IPS-18a (cell line): ENCODE results near the gene SCN1A.
"Not testable (repeated sequence)": the region's sequence is repeated elsewhere in the genome, so short reads cannot be mapped to it uniquely, and the experiment has no call there.

Experiments
- H3K27ac ChIP-seq: one replicate; pipeline ENCODE4 v1.5.1; 2013; ENCODE audit warnings: low read length
- H3K27me3 ChIP-seq: one replicate; pipeline ENCODE4 v1.6.1; 2013; ENCODE audit warnings: mild to moderate bottlenecking, low read length; ENCODE audit not compliant: control insufficient read depth, insufficient read depth
- H3K36me3 ChIP-seq: one replicate; pipeline ENCODE4 v1.6.1; 2013; ENCODE audit warnings: low read depth, low read length; ENCODE audit not compliant: control insufficient read depth
- H3K4me1 ChIP-seq: one replicate; pipeline ENCODE4 v1.6.1; 2013; ENCODE audit warnings: low read depth, low read length; ENCODE audit not compliant: control insufficient read depth
- H3K4me3 ChIP-seq: one replicate; pipeline ENCODE4 v1.5.1; 2013; ENCODE audit warnings: low read length
- H3K9ac ChIP-seq: one replicate; pipeline ENCODE4 v1.6.1; 2013; ENCODE audit warnings: mild to moderate bottlenecking, low read length, moderate library complexity
- H3K9me3 ChIP-seq: one replicate; pipeline ENCODE4 v1.6.1; 2013; ENCODE audit warnings: low read depth, low read length; ENCODE audit not compliant: control insufficient read depth

Gene SCN1A

GRCh38 chr2:166104084-166104483, 23.7 kb downstream of the SCN1A start:
- Histone ChIP-seq H3K27me3 (no peaks in the 10 kb centered on the region), H3K9ac (no peak overlapping the region), H3K4me1 (no peaks in the 10 kb centered on the region), H3K27ac (no peak overlapping the region), H3K9me3 (no peaks in the 10 kb centered on the region), H3K36me3 (no peaks in the 10 kb centered on the region), H3K4me3 (no peak overlapping the region)

GRCh38 chr2:166103277-166103676, 24.5 kb downstream of the SCN1A start:
- not testable (repeated sequence) for H3K9ac ChIP-seq, H3K4me1 ChIP-seq, H3K4me3 ChIP-seq, H3K27ac ChIP-seq, H3K9me3 ChIP-seq, H3K36me3 ChIP-seq, H3K27me3 ChIP-seq

- no peaks in the 10 kb centered on the region for H3K9me3 ChIP-seq
- H3K27me3 ChIP-seq, result no peaks in the 10 kb centered on the region
- H3K27ac ChIP-seq, result no peak overlapping the region
- H3K4me1 ChIP-seq, result peaks cover 5% of the 10 kb centered on the region
- H3K4me3 ChIP-seq, result no peak overlapping the region
- H3K9ac ChIP-seq, result no peak overlapping the region
- H3K36me3 ChIP-seq, result no peaks in the 10 kb centered on the region
These were observed 33.5 kb downstream of the SCN1A start for GRCh38 chr2:166094325-166094724.

GRCh38 chr2:166092889-166093288, 34.9 kb downstream of the SCN1A start:
- H3K27me3 ChIP-seq, result no peaks in the 10 kb centered on the region
- H3K9me3 ChIP-seq, result no peaks in the 10 kb centered on the region
- no peak overlapping the region for H3K9ac ChIP-seq
- no peak overlapping the region for H3K27ac ChIP-seq
- H3K36me3 ChIP-seq, result no peaks in the 10 kb centered on the region
- no peak overlapping the region for H3K4me3 ChIP-seq
- H3K4me1 ChIP-seq, result peaks cover 5% of the 10 kb centered on the region

GRCh38 chr2:166091439-166091838, 36.4 kb downstream of the SCN1A start:
- Histone ChIP-seq H3K9ac (no peak overlapping the region), H3K27ac (no peak overlapping the region), H3K9me3 (no peaks in the 10 kb centered on the region)

GRCh38 chr2:166090908-166091307, 36.9 kb downstream of the SCN1A start:
- H3K27me3 ChIP-seq, result no peaks in the 10 kb centered on the region
- peaks cover 5% of the 10 kb centered on the region for H3K4me1 ChIP-seq
- H3K36me3 ChIP-seq, result no peaks in the 10 kb centered on the region
- H3K27ac ChIP-seq, result no peak overlapping the region
- no peak overlapping the region for H3K9ac ChIP-seq
- H3K4me3 ChIP-seq, result no peak overlapping the region
- no peaks in the 10 kb centered on the region for H3K9me3 ChIP-seq

More at GRCh38 chr2:166091439-166091838, 36.4 kb downstream of the SCN1A start:
- Histone ChIP-seq H3K4me3 (no peak overlapping the region), H3K36me3 (no peaks in the 10 kb centered on the region), H3K27me3 (no peaks in the 10 kb centered on the region), H3K4me1 (peaks cover 5% of the 10 kb centered on the region)

- Histone ChIP-seq H3K9ac (no peak overlapping the region), H3K4me1 (peaks cover 5% of the 10 kb centered on the region), H3K36me3 (no peaks in the 10 kb centered on the region), H3K9me3 (no peaks in the 10 kb centered on the region), H3K27me3 (no peaks in the 10 kb centered on the region), H3K4me3 (no peak overlapping the region), H3K27ac (no peak overlapping the region)
These were observed 37.5 kb downstream of the SCN1A start for GRCh38 chr2:166090346-166090745.

GRCh38 chr2:166088634-166089033, 39.2 kb downstream of the SCN1A start:
- no peak overlapping the region for H3K4me3 ChIP-seq
- H3K36me3 ChIP-seq, result no peaks in the 10 kb centered on the region
- H3K4me1 ChIP-seq, result peaks cover 5% of the 10 kb centered on the region
- H3K9ac ChIP-seq, result no peak overlapping the region
- no peaks in the 10 kb centered on the region for H3K27me3 ChIP-seq
- H3K9me3 ChIP-seq, result no peaks in the 10 kb centered on the region
- no peak overlapping the region for H3K27ac ChIP-seq

- no peaks in the 10 kb centered on the region for H3K27me3 ChIP-seq
- no peaks in the 10 kb centered on the region for H3K9me3 ChIP-seq
- H3K36me3 ChIP-seq, result no peaks in the 10 kb centered on the region
- H3K4me1 ChIP-seq, result no peaks in the 10 kb centered on the region
- no peak overlapping the region for H3K9ac ChIP-seq
- no peak overlapping the region for H3K4me3 ChIP-seq
- no peak overlapping the region for H3K27ac ChIP-seq
These were observed 43.5 kb downstream of the SCN1A start for GRCh38 chr2:166084301-166084700.

GRCh38 chr2:166082736-166083135, 45.1 kb downstream of the SCN1A start:
- Histone ChIP-seq H3K9me3 (no peaks in the 10 kb centered on the region), H3K27me3 (no peaks in the 10 kb centered on the region), H3K4me1 (no peaks in the 10 kb centered on the region), H3K27ac (no peak overlapping the region), H3K9ac (no peak overlapping the region), H3K36me3 (no peaks in the 10 kb centered on the region), H3K4me3 (no peak overlapping the region)

- H3K36me3 ChIP-seq, result no peaks in the 10 kb centered on the region
- H3K4me1 ChIP-seq, result no peaks in the 10 kb centered on the region
- H3K4me3 ChIP-seq, result no peak overlapping the region
- no peaks in the 10 kb centered on the region for H3K27me3 ChIP-seq
- H3K9me3 ChIP-seq, result no peaks in the 10 kb centered on the region
- no peak overlapping the region for H3K9ac ChIP-seq
- H3K27ac ChIP-seq, result no peak overlapping the region
These were observed 46.0 kb downstream of the SCN1A start for GRCh38 chr2:166081852-166082251.

GRCh38 chr2:166081131-166081632, 46.6 kb downstream of the SCN1A start:
- no peak overlapping the region for H3K27ac ChIP-seq

More at GRCh38 chr2:166081131-166081632, 46.6 kb downstream of the SCN1A start:
- no peak overlapping the region for H3K9ac ChIP-seq
- no peaks in the 10 kb centered on the region for H3K4me1 ChIP-seq
- H3K27me3 ChIP-seq, result no peaks in the 10 kb centered on the region
- H3K4me3 ChIP-seq, result no peak overlapping the region
- H3K36me3 ChIP-seq, result no peaks in the 10 kb centered on the region
- H3K9me3 ChIP-seq, result no peaks in the 10 kb centered on the region
